Endothelial cell of coronary artery (primary cell): ENCODE data around the gene OR10AG1. TPM values are rescaled to one million over a fixed set of nuclear protein-coding genes. Genes with fewer than 3 reads are reported as not detected.

Experiments
- total RNA-seq: library from RNA; depleted of rRNA; stranded (reverse); fragments of >200 nt; gene quantifications from 2 replicates; pipeline ENCODE4 v1.2.3, GENCODE V29; 2014

OR10AG1 gene, protein sequence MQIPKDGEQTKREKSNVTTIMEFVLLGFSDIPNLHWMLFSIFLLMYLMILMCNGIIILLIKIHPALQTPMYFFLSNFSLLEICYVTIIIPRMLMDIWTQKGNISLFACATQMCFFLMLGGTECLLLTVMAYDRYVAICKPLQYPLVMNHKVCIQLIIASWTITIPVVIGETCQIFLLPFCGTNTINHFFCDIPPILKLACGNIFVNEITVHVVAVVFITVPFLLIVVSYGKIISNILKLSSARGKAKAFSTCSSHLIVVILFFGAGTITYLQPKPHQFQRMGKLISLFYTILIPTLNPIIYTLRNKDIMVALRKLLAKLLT
- not detected in 2 replicates for total RNA-seq

DNA sequence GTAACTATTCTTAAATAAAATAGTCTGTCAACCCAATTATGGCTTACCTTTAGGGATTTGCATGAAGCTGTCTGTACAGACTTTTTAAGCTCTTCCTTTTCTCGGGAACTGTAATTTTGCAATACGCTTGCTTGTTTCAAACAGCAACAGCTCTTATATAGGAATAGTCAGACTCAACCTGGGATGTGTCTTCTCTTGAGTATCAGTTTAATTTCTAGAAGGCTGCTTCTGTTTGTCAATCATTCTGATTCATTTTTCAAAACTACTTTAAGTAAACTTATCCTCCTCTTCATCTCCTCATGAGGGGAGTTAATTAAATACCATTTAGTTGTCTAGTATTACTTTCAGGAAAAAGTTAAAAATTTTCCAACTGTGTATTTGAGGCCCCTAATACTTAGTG, at the start of gene OR10AG1:
OR10AG1 (minus strand) TSS at position 101 of the 400 bp plus-strand sequence; CDS start at position 63, 38 bp downstream.

DNA sequence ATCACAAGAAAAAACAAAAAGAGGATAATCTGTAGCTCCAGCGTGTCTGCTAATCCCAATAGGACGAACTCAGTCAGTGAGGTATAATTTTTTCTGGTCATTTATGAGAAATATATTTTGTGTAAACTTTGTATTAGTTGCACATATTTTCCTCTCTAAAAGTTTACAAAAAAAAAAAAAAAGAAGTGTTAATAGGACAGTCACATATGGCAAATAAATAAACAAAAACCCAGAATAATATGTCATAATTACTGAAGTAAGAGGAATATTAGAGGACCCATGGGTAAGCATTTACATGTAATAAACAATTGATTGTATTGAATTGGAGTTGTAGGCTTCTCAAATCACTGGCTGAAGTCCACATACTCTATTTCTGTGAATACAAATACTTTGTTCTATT, 24.8 kb upstream of the OR10AG1 start, which contains the start of gene OR5F1:
OR5F1 (minus strand) TSS at position 101 of the 400 bp plus-strand sequence; CDS start at position 101, 0 bp downstream.

DNA sequence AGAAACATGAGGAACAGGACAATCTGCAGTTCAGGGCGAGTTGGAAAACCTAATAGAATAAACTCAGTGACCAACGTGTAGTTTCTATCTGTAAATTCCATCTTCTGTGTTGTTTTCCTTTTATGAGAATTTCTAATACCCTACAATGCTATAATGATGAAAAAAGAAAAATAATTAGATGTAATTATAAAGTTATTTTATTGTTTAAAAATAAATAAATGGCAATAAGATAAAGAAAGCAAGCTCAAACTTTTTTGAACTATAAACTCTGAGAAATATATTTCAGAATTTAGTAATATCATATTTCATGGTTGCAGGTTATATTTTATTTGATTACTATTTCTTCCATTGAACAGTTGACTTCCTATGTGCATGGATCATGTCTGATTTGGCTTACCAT, 33.4 kb downstream of the OR10AG1 start, which contains the start of gene OR5I1:
OR5I1 (minus strand) TSS at position 101 of the 400 bp plus-strand sequence; CDS start at position 101, 0 bp downstream.

Other genes with a start within 250 kb of the OR10AG1 start
- gene OR5D13, start 196.5 kb downstream of the OR10AG1 start, total RNA-seq, result not detected in 2 replicates
- not detected in 2 replicates for gene OR5D14, start 174.4 kb downstream of the OR10AG1 start, total RNA-seq
- not detected in 2 replicates for gene OR5L1, start 158.6 kb downstream of the OR10AG1 start, total RNA-seq
- not detected in 2 replicates for gene OR5D18, start 150.3 kb downstream of the OR10AG1 start, total RNA-seq
- gene OR5L2, start 142.7 kb downstream of the OR10AG1 start, total RNA-seq, result not detected in 2 replicates
- not detected in 2 replicates for gene OR5D16, start 131.2 kb downstream of the OR10AG1 start, total RNA-seq
- gene TRIM51, start 86.6 kb downstream of the OR10AG1 start, total RNA-seq, result not detected in 2 replicates
- not detected in 2 replicates for gene OR5W2, start 55.4 kb downstream of the OR10AG1 start, total RNA-seq
- not detected in 2 replicates for gene OR5I1, start 33.5 kb downstream of the OR10AG1 start, total RNA-seq
- not detected in 2 replicates for gene OR5F1, start 24.7 kb upstream of the OR10AG1 start, total RNA-seq
- not detected in 2 replicates for gene OR5AS1, start 57.7 kb upstream of the OR10AG1 start, total RNA-seq
- gene OR8I2, start 123.4 kb upstream of the OR10AG1 start, total RNA-seq, result not detected in 2 replicates
- not detected in 2 replicates for gene OR8H2, start 133.7 kb upstream of the OR10AG1 start, total RNA-seq
- not detected in 2 replicates for gene OR8H3, start 152.4 kb upstream of the OR10AG1 start, total RNA-seq
- not detected in 2 replicates for gene OR8J3, start 170.3 kb upstream of the OR10AG1 start, total RNA-seq
- gene OR8K5, start 190.4 kb upstream of the OR10AG1 start, total RNA-seq, result not detected in 2 replicates
- not detected in 2 replicates for gene OR5J2, start 206.7 kb upstream of the OR10AG1 start, total RNA-seq